ENCODE measurements around the gene PAX8.
A peak's percentile ranks its signal among the peaks of the same experiment; 100 is the strongest.
"Not testable (repeated sequence)": the region's sequence is repeated elsewhere in the genome, so short reads cannot be mapped to it uniquely, and the experiment has no call there.

The PAX8 gene

DNA sequence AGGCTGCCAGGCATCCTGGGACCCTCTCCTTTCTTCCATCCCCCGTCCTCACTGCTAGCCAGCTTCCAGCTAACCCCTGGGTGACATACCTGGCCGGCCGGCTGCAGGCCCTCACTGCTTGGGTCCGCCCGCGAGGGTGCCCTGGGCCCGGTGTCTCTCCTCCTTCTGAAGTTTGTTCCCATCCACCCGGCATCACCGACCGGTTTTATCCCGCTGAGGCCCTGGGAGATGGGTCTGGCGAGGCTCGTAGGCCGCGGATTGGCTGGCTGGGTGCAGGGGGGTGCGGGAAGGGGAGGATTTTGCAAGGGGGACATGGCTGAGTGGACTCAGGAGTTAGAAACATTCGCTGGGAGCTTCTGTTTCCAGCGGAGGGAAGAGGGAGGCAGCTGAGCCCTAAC lies at the start of gene PAX8:
Gene PAX8, minus strand, starts transcription at position 180 of the 398 bp plus-strand sequence. CDS start 527 bp downstream, outside the sequence.
- DNase-seq (ENCODE audit: low spot score) = no peak

DNA sequence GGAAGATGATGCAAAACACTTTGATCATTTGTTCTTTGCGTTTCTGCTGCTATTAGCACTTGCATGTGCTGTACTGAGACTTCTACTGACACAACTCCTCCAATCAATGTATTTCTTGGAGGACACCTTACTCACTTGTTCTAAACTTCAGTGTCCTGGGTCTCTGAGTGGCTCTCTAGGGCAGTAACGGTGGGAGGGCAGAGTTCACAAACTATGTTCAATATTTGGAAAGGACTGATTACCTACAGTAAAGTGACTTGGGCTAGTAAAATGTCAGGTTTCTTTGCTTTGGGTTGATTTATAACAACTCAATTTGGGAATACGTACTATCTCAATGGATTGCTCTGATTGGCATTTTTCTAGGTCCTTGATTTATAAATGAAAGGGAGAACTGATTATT lies 49.3 kb upstream of the PAX8 start:
- no peak for DNase-seq (ENCODE audit: low spot score)

DNA sequence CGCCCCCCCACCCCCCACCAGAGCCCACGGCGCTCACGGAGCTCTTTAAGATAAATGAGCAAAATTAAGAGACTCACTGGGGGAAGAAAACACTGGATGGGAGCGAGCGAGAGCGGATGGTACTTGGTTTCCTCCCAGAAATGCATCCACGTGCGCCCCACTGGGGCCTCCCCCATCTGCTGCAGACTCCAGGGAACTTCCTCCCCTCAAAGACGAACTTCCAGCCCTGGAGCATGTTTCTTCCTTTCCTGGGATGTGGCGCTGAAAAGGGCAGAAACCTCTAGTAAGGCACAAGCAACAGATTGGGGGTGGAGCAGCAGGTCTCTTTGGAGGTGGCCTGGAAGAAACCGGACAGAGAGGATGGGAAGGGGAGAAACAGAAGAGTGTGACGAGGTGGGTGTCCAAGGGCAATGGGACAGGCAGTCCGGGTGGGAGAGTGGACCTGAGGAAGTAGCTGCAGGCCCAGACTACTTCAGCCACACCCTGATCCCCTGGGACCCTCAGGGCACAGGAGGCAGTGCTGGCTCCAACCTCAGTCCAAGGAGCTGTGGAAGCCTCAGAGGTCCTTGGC lies 46.5 kb upstream of the PAX8 start:
- DNase-seq (ENCODE audit: low spot score) = not testable (repeated sequence)

DNA sequence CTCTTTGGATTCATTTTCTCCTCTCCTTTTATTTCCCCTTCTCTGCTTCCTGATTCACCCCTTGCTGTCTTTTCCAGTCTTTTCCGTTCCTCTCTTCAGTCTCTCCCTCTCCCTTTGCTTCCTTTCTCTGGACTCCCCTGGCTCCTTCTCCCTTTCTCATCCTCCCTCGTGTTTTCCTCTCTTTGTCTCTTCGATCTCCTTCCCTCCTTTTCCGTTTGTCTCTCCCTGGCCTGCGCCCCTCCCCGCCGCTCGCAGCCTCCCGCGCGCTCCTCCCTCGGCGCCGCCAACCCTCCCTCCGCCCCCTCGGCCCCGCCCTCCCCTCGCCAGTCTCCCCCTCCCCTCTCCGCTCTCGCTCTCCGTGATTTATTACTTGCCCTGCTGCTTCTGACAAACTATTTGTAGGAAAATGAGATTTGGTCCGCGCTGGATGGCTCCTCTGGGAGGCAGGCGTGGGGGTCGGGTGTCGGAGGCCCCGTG lies 46.0 kb upstream of the PAX8 start:
- peak; percentile 70 for DNase-seq (ENCODE audit: low spot score)

DNA sequence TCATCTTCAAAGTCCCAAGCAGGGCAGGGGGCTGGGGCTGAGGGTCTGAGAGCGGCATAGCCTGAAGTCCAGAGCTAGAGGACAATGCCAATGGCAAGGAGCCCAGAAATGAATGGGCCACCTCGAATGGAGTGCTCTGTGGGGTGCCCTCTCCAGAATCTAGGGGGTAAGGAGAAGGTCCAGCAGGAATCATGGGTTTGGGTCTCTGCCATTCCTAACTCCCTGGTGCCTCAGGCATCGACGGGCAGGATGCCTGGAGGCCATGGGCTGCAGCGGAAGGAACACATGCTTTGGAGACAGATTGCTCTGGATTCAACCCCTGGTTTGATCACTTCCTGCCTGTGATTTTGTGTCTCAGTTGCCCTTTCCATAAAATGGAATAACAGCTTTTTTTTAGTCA lies 44.4 kb upstream of the PAX8 start:
- DNase-seq (ENCODE audit: low spot score) = not testable (repeated sequence)

DNA sequence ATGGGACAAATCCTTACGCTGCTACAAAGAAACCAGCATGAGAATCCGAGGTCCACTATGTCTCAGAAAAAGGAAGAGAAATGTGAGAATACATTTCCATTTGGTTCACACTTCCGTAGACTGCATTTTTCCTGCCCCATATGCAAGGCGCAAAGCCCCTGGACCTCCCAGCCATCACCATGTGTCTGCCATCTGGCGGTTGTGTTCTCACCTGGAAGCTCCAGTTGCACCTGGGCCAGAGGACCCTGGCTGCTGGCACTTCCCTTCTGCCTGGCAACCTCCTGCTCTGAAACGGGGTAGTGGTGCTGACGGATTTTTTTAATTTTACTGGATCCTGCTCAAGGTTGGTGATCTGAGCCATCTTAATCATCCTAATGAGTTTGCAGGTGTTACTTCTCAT lies 41.4 kb upstream of the PAX8 start:
- DNase-seq (ENCODE audit: low spot score) = not testable (repeated sequence)

DNA sequence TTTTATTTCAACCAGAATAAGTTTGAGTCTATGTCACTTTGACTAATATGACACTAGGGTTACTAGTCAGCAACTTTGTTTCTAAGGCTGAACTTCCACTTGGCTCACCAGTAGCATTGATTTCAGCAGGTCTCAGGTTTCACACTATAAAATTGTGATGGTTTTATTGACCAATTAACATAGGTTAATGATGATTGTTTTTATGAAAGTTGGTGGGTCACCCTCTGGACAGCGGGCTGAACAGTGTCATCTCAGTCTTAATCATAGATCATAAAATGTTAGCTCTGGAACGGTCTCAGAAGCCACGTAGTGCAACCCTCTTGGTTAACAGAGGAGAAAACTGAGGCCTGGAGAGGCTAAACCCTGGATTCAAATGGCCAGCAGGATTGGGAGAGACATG lies 40.2 kb upstream of the PAX8 start:
- DNase-seq (ENCODE audit: low spot score) = not testable (repeated sequence)

DNA sequence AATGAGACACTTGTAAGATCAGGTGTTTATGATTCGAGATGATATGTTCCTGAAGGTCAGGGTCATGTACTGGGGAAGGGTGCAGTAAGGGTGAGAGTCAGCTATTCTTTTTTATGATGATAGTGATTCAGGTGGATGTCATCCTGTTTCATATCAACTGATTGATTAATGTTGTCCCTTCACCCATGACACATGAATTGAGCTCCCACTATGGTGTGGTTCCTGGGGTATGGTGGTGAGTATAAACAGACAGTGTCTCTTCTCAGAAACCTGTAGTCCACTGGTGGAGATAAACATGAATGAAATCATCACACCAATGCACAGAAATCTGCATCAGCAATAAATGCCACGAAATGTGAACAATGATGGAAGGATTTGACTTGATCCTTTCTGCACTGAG lies 37.4 kb upstream of the PAX8 start:
- no peak for DNase-seq (ENCODE audit: low spot score)

DNA sequence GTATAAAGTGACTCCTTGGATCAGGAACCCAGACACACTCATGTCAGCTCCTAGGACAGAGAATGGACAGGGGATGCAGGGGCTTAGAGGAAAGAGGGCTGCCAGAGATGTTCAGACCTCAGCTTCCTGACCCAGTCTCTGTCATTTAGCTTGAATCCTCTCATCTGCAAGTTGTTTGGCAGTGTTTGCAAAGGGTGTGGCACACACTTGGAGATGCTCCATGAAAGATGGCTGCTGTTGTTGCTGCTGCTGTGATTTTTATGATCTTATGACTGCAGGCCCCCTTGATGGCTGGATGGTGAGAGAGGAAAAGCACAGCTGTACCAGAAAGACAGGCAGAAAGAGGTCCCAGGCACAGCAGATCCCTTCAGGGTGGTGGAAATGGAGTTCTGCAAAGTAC lies 35.9 kb upstream of the PAX8 start:
- DNase-seq (ENCODE audit: low spot score) = not testable (repeated sequence)

DNA sequence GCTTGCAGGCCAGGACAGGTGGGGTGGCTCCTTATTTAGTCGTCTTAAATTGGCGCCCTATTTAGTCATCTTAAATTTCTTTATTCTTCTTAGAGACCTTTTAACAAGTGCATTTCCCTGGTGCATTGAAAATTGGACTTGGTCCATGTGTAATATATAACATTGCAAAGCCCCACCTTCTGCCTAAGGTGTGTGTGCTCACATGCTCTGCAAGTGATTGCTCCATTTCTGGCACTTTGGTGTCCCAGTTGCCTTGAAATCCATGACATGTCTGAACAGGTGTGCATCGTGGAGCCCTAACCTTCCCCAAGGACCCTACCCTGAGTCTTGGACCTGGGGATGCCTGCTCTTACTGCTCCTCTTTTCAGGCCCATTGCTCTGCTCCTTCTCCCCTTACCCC lies 35.5 kb upstream of the PAX8 start:
- not testable (repeated sequence) for DNase-seq (ENCODE audit: low spot score)

DNA sequence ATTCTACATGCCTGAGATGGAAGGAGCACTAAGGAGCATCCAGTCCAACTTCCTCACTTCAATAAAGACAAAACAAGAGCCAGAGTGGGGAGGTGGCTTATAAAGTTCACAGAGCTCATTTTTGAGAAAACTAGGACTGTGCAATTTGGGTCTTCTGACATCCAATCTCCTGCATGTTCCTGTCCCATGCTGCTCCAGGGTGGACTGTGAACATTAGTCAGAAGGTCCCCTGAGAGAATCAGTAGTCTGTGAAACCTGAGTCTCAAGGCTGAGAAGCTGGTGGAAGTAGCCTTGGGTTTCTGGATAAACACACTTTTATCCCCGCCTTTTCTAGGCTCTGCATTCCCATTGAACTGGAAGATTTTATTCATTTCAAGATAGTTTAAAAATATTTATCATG lies 33.1 kb upstream of the PAX8 start:
- DNase-seq (ENCODE audit: low spot score) = not testable (repeated sequence)

DNA sequence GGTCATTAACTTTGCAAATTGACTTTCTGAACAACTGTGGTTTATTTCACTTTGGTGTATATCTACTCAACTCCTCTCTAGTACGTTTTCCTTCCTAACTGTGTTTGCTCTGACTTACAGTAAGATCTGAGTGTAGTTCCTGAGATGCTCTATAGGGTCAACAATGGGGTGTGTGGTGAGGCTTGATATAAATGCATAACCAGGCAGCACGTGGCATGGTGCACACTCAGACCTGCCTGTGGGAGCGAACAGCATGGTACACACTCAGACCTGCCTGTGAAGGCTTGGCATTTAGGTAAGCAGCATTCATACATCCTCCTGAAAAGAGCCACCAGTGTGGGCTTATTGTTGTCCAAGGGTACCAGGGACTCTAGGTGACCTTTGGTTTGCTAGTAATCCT lies 32.5 kb upstream of the PAX8 start:
- not testable (repeated sequence) for DNase-seq (ENCODE audit: low spot score)

DNA sequence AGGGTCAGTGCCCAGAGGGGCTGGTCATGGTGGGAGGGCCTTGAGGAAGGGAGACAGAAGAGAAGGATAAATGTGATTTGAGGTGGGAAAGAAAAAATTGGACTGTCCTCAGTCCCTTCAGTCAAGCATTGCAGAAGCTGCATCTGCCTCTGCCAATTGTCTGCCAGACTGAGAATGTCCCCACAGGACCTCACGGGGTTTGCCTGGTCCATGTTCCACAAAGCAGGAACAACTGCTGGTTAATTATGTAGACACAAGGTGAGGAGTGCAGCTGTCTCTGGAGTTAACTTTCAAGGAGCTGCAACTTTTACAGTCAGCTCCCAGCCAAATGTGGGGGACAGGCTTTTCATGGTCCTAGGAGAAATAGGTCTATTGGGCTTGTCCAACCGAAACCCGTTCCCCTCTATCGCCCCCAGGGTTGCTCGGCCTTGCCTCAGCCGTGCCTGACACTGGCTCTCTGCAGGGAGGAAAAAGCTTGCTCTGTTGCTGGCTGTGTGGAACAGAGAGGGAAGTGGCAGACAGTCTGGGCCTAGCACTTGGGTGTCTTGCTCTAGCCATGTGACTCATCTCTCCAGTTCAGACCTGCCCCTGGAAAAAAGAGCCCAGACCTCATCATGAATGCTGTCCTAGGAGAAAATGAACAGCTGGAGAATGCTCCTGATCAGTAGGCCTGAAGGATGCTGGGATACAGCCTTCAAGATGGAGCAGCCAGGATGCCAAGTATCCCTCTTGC lies 31.1 kb upstream of the PAX8 start:
- no peak for DNase-seq (ENCODE audit: low spot score)

DNA sequence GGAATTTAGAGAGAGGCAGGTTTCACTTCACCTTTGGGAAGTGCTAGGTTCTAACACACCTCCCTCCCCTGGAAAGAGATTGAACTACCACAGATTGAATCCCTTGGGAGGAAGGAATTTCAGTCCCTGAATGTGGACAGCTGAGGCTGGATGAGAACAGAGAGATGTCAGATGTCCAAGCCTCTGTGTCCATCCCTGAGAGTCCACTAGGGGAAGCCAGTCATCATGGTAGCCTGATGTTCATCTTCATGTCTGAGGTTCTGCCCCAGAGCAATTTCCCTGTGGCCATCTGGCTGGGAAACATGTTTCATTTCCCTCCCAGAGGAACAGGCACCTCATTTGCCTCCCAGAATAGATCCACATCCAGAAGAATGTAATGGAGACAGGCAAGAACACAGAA lies 30.1 kb upstream of the PAX8 start:
- DNase-seq (ENCODE audit: low spot score) = not testable (repeated sequence)

DNA sequence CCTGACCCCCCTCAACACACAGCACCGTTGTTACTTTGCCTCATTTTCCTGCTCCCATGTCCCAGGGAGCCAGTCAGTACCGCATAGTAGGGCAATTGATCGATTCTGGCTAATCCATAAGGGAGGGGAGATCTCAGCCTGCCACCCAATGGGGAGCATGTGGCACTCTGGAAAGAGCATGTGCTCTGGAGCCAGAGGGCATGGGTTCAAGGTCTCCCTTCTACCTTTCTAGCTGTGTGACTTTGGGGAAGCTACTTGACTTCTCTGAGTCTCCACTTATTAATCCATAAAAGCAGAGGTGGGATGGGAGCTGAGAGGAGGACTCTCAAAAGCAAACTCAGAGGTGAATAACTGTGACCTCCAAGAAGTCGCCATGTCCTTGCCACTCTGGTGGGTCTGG lies 27.5 kb upstream of the PAX8 start:
- not testable (repeated sequence) for DNase-seq (ENCODE audit: low spot score)

DNA sequence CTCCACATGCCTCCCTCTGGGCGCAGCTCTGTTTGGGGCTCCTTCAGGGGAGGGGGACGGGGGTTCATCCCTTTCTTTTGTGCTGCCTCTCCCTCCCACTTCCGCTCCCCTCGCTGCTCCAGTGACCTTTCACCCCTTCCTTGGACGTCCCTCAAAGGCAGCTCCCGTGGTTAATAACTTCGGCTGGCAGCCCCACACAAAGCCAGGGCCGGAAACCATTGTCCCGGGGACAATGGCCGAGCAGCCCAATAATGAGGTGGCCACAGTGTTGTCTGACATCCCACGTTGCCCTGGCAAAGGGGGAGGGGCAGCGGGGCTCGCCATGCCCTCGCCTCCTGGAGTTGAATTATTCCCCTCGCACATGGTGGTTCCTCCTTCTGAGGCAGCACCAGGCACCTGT lies 27.0 kb upstream of the PAX8 start:
- DNase-seq (ENCODE audit: low spot score) = not testable (repeated sequence)

DNA sequence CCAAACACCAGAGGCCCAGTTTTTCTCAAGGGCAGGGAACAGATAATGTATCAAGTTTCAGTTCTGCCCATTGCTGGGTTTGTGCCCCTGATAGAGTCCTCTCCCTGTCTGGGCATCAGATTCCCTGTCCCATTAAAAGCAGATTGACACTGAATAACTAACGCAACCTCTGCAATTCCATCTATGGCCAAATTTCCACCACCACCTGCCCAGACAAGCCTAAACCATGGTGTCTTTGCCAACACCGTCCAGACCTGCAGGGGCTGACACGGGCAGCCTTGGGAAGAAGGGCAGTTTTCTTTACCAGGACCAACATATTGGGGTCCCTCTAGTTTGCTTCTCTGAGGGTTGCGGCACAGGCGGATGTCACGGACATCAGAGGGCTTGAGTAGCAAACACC lies 26.4 kb upstream of the PAX8 start:
- DNase-seq (ENCODE audit: low spot score) = no peak

DNA sequence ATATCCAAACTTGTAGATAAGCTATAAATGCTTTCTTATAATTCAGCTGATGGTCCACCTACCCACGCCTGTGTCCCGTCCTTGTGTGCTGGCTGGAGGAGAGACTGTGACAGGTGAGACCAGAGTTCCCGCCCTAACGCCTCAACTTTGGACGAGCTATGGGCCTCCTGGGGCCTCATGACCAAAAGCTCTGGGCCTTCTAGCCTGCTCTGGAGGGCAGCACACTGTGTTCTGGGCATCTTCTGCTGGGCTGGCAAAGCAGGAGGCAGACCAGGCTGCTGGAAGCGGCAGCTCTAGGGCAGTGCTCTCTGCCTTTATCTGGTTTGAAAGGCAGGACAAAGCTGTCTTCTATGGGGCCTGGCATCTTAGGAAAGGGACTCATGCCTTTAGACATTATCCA lies 26.0 kb upstream of the PAX8 start:
- no peak for DNase-seq (ENCODE audit: low spot score)

DNA sequence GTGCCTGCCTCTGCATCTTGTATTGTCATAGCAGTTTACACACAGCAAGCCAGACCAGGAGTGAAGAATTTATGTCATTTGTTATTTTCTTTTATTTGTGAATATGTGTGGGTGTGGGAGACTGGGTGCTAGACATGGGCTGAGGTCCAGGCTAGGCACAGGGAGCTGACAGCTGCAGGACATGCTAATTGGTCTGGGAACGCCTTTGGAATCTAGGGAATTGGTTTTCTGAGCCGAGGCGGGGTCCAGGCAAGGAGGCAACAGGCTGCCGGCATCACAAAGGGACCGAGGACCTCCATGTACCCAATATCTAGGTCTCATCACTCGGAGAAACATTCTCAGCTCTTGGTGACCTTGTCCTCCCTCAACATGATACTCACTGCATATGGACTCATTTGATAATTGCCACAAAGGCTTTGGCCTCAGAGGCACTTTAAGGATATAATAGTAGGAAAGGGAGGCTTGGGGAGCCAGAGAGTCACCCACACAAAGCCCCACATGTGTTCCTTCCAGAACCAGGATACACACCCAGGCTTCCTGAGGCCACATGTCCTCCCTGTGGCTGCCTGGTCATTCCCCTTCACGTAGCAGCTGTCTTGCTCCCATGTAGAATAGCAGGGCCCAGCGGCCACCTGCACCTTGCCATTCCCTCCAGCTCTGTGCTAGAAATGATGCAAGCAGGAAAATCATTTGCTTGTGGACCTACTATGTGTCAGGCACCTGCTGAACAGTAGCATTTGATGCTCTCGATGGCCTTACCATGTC lies 23.7 kb upstream of the PAX8 start:
- DNase-seq (ENCODE audit: low spot score) = not testable (repeated sequence)

DNA sequence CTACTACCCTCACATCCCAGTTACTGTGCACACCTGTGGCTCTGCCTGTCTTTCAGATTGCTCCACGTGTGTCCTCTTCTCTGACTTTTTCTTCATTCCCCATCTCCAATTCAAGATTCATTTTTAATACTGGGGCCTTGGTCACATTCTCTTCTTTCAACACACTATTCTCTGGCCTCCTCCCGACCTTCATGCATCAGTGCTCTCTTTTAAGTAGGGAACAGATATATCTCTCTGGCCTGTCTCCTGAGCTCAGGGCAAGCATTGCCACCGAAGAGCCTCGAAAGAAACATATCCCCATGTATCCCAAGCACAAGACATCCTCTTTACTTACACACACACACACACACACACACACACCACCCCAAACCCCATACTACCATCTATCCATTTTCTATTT lies 21.6 kb upstream of the PAX8 start:
- DNase-seq (ENCODE audit: low spot score) = no peak

DNA sequence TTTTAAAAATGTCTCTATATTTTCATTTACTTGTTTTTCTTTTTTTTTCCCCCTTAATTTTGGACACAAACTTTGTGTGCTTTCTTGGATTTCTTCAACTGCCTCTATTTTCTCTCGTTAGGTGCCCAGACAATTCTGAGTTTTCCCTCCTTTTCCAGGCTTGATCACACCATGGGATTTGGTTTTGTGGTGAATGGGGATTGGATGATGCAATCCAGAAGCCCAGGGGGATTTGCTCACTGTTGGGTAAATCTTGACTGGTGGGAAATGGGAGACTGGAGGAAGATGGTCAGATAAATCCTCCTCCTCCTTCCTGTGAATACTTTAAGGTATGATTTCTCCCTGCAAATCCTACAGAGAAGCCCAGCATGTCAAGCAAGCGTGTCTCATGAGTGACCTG lies 19.5 kb upstream of the PAX8 start:
- DNase-seq (ENCODE audit: low spot score) = no peak

DNA sequence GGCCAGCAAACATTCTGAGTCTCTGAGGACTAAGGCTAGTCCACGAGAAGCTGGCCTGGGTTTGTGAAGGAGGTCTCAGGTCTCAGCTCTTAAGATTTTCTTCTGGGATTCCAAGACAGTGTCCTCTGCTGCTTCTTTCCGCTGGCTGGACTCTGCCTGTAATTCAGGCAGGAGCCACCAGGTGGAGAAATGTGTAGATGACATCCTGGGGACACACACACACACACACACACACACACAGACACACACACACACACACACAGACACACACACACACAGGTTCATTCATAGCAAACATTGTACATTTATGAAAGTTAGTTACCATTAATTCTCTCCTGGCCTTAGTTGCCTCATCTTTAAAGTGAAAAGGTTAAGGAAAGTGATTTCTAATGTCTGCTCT lies 18.9 kb upstream of the PAX8 start:
- not testable (repeated sequence) for DNase-seq (ENCODE audit: low spot score)

DNA sequence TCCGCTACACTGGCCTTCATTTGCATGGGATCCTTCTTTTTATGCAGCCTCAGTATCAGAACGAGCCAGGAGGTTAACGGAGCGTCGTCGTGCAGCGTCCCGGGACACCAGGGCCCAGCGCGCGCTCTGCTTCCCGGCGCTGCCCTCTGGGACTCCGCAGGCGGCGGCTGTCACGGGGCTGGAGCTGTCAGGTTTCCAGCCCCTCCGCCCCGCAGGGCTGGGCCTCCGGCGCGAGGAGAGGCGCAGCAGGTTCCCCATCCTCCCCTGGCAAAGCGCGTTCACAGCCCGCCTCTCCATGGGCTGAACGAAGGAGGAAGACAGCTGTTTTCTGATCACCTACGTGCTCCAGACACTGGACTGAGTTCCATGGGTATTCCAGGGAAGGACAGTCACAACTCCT lies 12.5 kb upstream of the PAX8 start:
- DNase-seq (ENCODE audit: low spot score) = no peak
